NCI-H510A (cell line): Measurements from ENCODE around the gene KCNJ16.

Experiments used
- DNase-seq: peaks from one replicate; lab custom pipeline; 2025; lab: John Stamatoyannopoulos, UW

The KCNJ16 gene

GRCh38 chr17:70099294-70099693, 24.3 kb downstream of the KCNJ16 start:
- DNase-seq, result no peak

GRCh38 chr17:70099884-70100283, 24.9 kb downstream of the KCNJ16 start:
- DNase-seq, result no peak

GRCh38 chr17:70100983-70101382, 26.0 kb downstream of the KCNJ16 start:
- no peak for DNase-seq

- DNase-seq, result no peak
Observed at GRCh38 chr17:70102531-70102930, 27.5 kb downstream of the KCNJ16 start.

GRCh38 chr17:70104791-70105523, 29.9 kb downstream of the KCNJ16 start:
- DNase-seq, result no peak

GRCh38 chr17:70105641-70106040, 30.6 kb downstream of the KCNJ16 start:
- no peak for DNase-seq

- DNase-seq, result no peak
Observed at GRCh38 chr17:70106551-70106950, 31.5 kb downstream of the KCNJ16 start.

- no peak for DNase-seq
Observed at GRCh38 chr17:70107441-70107840, 32.4 kb downstream of the KCNJ16 start.

GRCh38 chr17:70107904-70108565, 33.0 kb downstream of the KCNJ16 start:
- no peak for DNase-seq

GRCh38 chr17:70109497-70109896, 34.5 kb downstream of the KCNJ16 start:
- no peak for DNase-seq

GRCh38 chr17:70110443-70110880, 35.4 kb downstream of the KCNJ16 start:
- no peak for DNase-seq

- no peak for DNase-seq
Observed at GRCh38 chr17:70111201-70111600, 36.2 kb downstream of the KCNJ16 start.

GRCh38 chr17:70114405-70114804, 39.4 kb downstream of the KCNJ16 start:
- DNase-seq, result no peak

GRCh38 chr17:70115126-70115525, 40.1 kb downstream of the KCNJ16 start:
- no peak for DNase-seq

GRCh38 chr17:70116919-70117318, 41.9 kb downstream of the KCNJ16 start:
- DNase-seq, result no peak

GRCh38 chr17:70119545-70119944, 44.5 kb downstream of the KCNJ16 start:
- no peak for DNase-seq

GRCh38 chr17:70119983-70120382, 45.0 kb downstream of the KCNJ16 start:
- no peak for DNase-seq

GRCh38 chr17:70120425-70120824, 45.4 kb downstream of the KCNJ16 start:
- no peak for DNase-seq

GRCh38 chr17:70121126-70121525, 46.1 kb downstream of the KCNJ16 start:
- DNase-seq, result no peak

- no peak for DNase-seq
Observed at GRCh38 chr17:70123193-70123592, 48.2 kb downstream of the KCNJ16 start.

- no peak for DNase-seq
Observed at GRCh38 chr17:70124723-70125122, 49.7 kb downstream of the KCNJ16 start.

- no peak for DNase-seq
Observed at GRCh38 chr17:70127221-70127873, 52.3 kb downstream of the KCNJ16 start.

GRCh38 chr17:70128727-70129238, 53.8 kb downstream of the KCNJ16 start:
- no peak for DNase-seq
